Breast epithelium (tissue), 4 donors: Measurements from ENCODE around the gene PLPP2. TPM values are rescaled to one million over a fixed set of nuclear protein-coding genes. Genes with fewer than 3 reads are reported as not detected.

Experiments used
- DNase-seq, 2 donors: peaks; one replicate each; pipeline ENCODE4 v3.0.0-alpha.2; 2019; ENCODE audit warnings: low spot score in 2 of 2
- H3K27ac ChIP-seq, 2 donors: fragments of 200-600 bp; sonication (generic) in 1 of 2; one replicate each; pipeline ENCODE4 v1.5.1; 2016 to 2019; ENCODE audit warnings: mild to moderate bottlenecking in 1 of 2
- H3K27me3 ChIP-seq, 2 donors: fragments of 200-600 bp; sonication (generic) in 1 of 2; one replicate each; pipeline versions ENCODE4 v1.5.1 to v1.6.0; 2017 to 2019; ENCODE audit warnings: control low read depth in 1 of 2, mild to moderate bottlenecking in 1 of 2
- H3K36me3 ChIP-seq: fragments of 200-600 bp; one replicate; pipeline ENCODE4 v1.5.1; 2019
- H3K4me1 ChIP-seq, 2 donors: fragments of 200-600 bp; sonication (generic); one replicate each; pipeline ENCODE4 v1.5.1; 2016 to 2019; ENCODE audit warnings: control low read depth in 1 of 2
- H3K4me3 ChIP-seq, 3 donors: fragments of 200-600 bp; sonication (generic); 1 replicate in 2 of 3; 2 replicates in 1 of 3; pipeline ENCODE4 v1.5.1; 2016 to 2019; ENCODE audit warnings: mild to moderate bottlenecking in 3 of 3, moderate library complexity in 2 of 3
- H3K9me3 ChIP-seq, 2 donors: fragments of 200-600 bp; sonication (generic) in 1 of 2; one replicate each; pipeline ENCODE4 v1.5.1; 2016 to 2019; ENCODE audit warnings: control low read depth in 1 of 2
- POLR2A ChIP-seq: fragments of 450-650 bp; IDR thresholded peaks from one replicate; pipeline ENCODE4 v1.6.1; 2016; ENCODE audit warnings: antibody characterized with exemption, mild to moderate bottlenecking, moderate library complexity
- POLR2AphosphoS5 ChIP-seq, 3 donors: sonication (generic); formaldehyde crosslinking; IDR thresholded peaks; one replicate each; pipeline ENCODE4 v1.6.1; 2017; ENCODE audit warnings: antibody characterized with exemption in 3 of 3
- intact Hi-C: fragments of 100-400 bp; cut with DNase I; formaldehyde crosslinking; loops from one replicate; pipeline ENCODE4 v1.15.1; 2023; ENCODE audit warnings: low total_unique reads
- total RNA-seq, 3 donors: library from RNA; depleted of rRNA; stranded (reverse); fragments of >200 nt; gene quantifications; one replicate each; pipeline ENCODE4 v1.1.0, GENCODE V29; 2016
- TF ChIP-seq, protein P1 (sequence below), 3 donors: fragments of 450-650 bp; IDR thresholded peaks; one replicate each; pipeline ENCODE4 v1.5.1; 2016 to 2017; ENCODE audit warnings: antibody characterized with exemption in 3 of 3, mild to moderate bottlenecking in 3 of 3, moderate library complexity in 3 of 3

PLPP2 gene
- total RNA-seq, 3 donors from 2014 or later: 0.48 to 166 (median 120) TPM

DNA sequence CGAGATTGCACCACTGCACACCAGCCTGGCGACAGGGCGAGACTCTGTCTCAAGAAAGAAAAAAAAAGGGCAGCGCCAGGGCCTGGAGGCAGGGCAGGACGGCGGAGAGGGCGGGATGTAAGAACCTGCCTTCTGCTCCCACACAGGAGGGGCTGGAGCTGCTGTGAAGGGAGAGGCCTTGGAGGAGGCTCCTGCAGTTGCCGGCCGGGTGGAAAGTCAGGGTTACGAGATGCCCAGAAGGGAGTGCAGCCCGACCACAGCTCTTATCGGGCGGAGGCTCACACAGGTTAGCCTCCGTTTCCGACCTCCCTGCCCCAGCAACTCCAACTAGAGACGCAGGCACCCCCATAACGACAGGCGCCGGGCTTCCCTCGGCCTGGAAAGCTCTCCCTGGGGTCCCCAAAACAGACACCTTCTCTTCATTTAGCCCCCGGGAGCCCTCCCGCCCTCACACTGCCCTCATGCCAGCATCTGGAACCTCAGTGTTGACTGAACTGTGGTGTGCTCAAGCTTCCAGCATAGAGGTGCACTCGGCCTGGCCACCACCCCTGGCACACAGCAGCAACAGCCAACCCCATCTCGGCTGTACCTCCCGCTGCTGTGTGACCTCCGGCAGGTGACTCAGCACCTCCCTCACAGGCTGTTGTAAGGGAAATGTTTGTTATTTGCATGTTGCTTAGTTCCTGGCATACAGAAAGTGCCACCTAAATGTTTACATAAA is 1.4 kb downstream of the PLPP2 start:
- TF ChIP-seq POLR2AphosphoS5 (IDR thresholded peaks at IDR 0.05) (no peak), POLR2A (no peak)
- TF ChIP-seq, protein P1, sequence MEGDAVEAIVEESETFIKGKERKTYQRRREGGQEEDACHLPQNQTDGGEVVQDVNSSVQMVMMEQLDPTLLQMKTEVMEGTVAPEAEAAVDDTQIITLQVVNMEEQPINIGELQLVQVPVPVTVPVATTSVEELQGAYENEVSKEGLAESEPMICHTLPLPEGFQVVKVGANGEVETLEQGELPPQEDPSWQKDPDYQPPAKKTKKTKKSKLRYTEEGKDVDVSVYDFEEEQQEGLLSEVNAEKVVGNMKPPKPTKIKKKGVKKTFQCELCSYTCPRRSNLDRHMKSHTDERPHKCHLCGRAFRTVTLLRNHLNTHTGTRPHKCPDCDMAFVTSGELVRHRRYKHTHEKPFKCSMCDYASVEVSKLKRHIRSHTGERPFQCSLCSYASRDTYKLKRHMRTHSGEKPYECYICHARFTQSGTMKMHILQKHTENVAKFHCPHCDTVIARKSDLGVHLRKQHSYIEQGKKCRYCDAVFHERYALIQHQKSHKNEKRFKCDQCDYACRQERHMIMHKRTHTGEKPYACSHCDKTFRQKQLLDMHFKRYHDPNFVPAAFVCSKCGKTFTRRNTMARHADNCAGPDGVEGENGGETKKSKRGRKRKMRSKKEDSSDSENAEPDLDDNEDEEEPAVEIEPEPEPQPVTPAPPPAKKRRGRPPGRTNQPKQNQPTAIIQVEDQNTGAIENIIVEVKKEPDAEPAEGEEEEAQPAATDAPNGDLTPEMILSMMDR (IDR thresholded peaks at IDR 0.05): no peak
- Histone ChIP-seq H3K4me1 (peaks cover 0 to 28% of the 10 kb centered on the region in 2 donors), H3K27ac (peak overlapping the region; percentile 93 to 95), H3K9me3 (no peaks in the 10 kb centered on the region), H3K4me3 (peak overlapping the region in 2 of 3 donors; percentile 74 to 86), H3K36me3 (no peaks in the 10 kb centered on the region), H3K27me3 (peaks cover 0 to 11% of the 10 kb centered on the region in 2 donors)
- intact Hi-C loops: no loop called here
- peak; percentile 86 for DNase-seq

GRCh38 chr19:288911-289310 is 2.3 kb downstream of the PLPP2 start:
- intact Hi-C loops: no loop called here
- no peak for DNase-seq
- Histone ChIP-seq H3K4me1 (peaks cover 0 to 19% of the 10 kb centered on the region in 2 donors), H3K27me3 (peaks cover 0 to 11% of the 10 kb centered on the region in 2 donors), H3K4me3 (peak overlapping the region in 2 of 3 donors; percentile 74 to 86), H3K27ac (peak overlapping the region; percentile 93 to 95), H3K9me3 (no peaks in the 10 kb centered on the region), H3K36me3 (no peaks in the 10 kb centered on the region)
- no peak for TF ChIP-seq POLR2A
- TF ChIP-seq, protein P1 (IDR thresholded peaks at IDR 0.05): no peak
- TF ChIP-seq POLR2AphosphoS5 (IDR thresholded peaks at IDR 0.05): no peak

DNA sequence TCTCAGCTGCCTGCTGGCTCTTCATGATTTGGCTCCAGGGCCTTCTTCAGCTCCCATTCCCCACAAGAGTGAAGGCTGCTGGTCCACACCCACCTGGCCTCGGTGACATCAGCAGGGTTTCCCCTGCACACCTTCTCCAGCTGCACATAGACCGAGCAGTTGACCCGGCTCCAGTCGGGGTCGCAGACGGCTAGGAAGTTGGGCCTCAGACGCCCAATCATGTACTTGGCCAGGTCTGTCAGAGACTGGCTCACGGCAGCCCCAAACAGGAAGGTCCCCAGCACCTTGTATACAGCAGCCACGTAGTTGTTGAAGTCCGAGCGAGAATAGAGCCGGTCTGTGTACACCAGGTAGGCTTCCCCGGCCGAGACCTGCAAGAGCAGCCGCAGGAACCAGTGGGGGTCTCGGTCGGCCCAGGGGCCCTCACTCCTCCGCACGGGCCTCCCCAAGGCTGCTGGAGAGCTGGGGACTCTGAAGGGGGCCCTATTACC is 3.8 kb downstream of the PLPP2 start:
- Histone ChIP-seq H3K4me3 (no peak overlapping the region), H3K27me3 (peaks cover 0 to 4% of the 10 kb centered on the region in 2 donors), H3K27ac (peak overlapping the region; percentile 10 to 95), H3K36me3 (no peaks in the 10 kb centered on the region), H3K9me3 (no peaks in the 10 kb centered on the region), H3K4me1 (peaks cover 0 to 11% of the 10 kb centered on the region in 2 donors)
- intact Hi-C loops: no loop called here
- TF ChIP-seq, protein P1 (IDR thresholded peaks at IDR 0.05): no peak
- TF ChIP-seq POLR2A (no peak), POLR2AphosphoS5 (IDR thresholded peaks at IDR 0.05) (no peak)
- DNase-seq: no peak

DNA sequence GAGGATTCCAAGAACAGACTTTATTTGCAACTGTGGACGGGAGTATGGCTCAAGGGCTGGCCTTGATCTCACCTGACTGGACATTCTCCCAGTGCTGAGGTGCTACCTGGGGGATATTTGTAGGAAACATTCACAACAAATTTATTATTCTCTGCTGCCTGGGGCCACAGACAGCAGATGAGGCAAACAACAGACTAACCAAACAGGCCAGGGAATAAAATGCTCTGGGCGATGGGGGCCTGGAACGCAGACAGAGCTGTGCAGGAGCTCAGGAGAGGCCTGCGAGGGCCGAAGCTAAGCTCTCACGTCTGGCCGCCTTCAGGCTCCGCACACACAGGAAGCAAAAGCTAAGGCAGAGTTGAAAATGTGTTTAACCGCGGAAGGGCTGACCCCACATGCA is 7.8 kb downstream of the PLPP2 start:
- Histone ChIP-seq H3K36me3 (no peaks in the 10 kb centered on the region), H3K27me3 (no peaks in the 10 kb centered on the region), H3K27ac (peak overlapping the region; percentile 27 to 49), H3K9me3 (no peaks in the 10 kb centered on the region), H3K4me3 (no peak overlapping the region), H3K4me1 (peaks cover 0 to 2% of the 10 kb centered on the region in 2 donors)
- no peak for DNase-seq
- TF ChIP-seq POLR2AphosphoS5 (IDR thresholded peaks at IDR 0.05): no peak
- no peak for TF ChIP-seq POLR2A
- TF ChIP-seq, protein P1 (IDR thresholded peaks at IDR 0.05): no peak
- intact Hi-C loops: no loop called here

DNA sequence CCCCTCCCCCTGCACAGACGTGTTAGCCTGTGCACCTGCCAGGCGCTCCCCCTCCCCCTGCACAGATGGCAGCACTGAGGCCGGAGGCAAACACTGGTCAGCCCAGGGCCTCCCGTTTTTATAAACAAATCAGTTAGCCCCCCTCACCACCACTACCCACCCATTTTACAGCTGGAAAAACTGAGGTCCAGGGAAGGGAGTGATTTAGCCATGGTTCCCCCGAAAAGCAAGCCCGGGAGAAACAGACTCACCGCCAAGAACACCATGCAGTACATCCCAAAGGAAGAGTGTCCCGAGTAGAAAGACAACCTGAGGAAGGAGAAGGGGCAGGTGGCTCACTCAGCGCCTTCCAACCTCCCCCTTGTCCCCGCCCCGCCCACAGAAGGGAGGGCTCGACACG is 8.7 kb downstream of the PLPP2 start:
- no peak for DNase-seq

More for the DNA sequence above, 8.7 kb downstream of the PLPP2 start:
- Histone ChIP-seq H3K36me3 (no peaks in the 10 kb centered on the region), H3K4me1 (no peaks in the 10 kb centered on the region), H3K27ac (no peak overlapping the region), H3K9me3 (no peaks in the 10 kb centered on the region), H3K4me3 (no peak overlapping the region), H3K27me3 (no peaks in the 10 kb centered on the region)
- TF ChIP-seq, protein P1 (IDR thresholded peaks at IDR 0.05): no peak
- intact Hi-C loops: no loop called here
